Keratinocyte (primary cell): Measurements from ENCODE around the gene OPRD1.

ENCODE experiments used
- CTCF ChIP-seq, 3 experiments: IDR thresholded peaks in 1 of 3; conservative IDR thresholded peaks in 1 of 3; optimal IDR thresholded peaks in 1 of 3; 2 replicates in 2 of 3; 3 replicates in 1 of 3; pipeline versions ENCODE3 to v1.5.1; 2011; ENCODE audit warnings: low read length in 3 of 3, mild to moderate bottlenecking in 3 of 3, moderate library complexity in 2 of 3, control low read depth in 1 of 3, inconsistent platforms in 1 of 3; ENCODE audit not compliant: insufficient read depth in 2 of 3; ENCODE audit errors: extremely low read depth in 1 of 3
- EZH2 ChIP-seq: IDR thresholded peaks from one replicate; pipeline ENCODE4 v1.6.1; 2012; ENCODE audit warnings: inconsistent platforms, mild to moderate bottlenecking, low read length, moderate library complexity

- TF ChIP-seq CTCF (optimal IDR thresholded peaks at IDR 0.05 in 1 of 3, IDR thresholded peaks at IDR 0.05 in 1 of 3, conservative IDR thresholded peaks at IDR 0.05 in 1 of 3; ENCODE audit: extremely low read depth in 1 of 3, insufficient read depth in 2 of 3, low read length in 3 of 3) (no peak), EZH2 (no peak)
Observed at GRCh38 chr1:28871631-28872401, 59.8 kb downstream of the OPRD1 start.
